Ovary (tissue), 3 donors: Measurements from ENCODE around the gene TDRD3.

Experiments used
- CTCF ChIP-seq, 3 donors: fragments of 450-650 bp in 2 of 3; fragments of 200-600 bp in 1 of 3; IDR thresholded peaks; one replicate each; pipeline versions ENCODE4 v1.5.1 to v1.8.0; 2016 to 2022; ENCODE audit warnings: antibody characterized with exemption in 3 of 3, mild to moderate bottlenecking in 1 of 3
- POLR2A ChIP-seq: fragments of 450-650 bp; IDR thresholded peaks from one replicate; pipeline ENCODE4 v1.6.1; 2017; ENCODE audit warnings: antibody characterized with exemption, mild to moderate bottlenecking, moderate library complexity
- donor health status: DM: no; HTN: no; CAD: no.

GRCh38 chr13:60509601-60510386, 112.8 kb downstream of the TDRD3 start:
- no peak for TF ChIP-seq CTCF (IDR thresholded peaks at IDR 0.05)
- no peak for TF ChIP-seq POLR2A
